ENCODE measurements around the gene TVP23B. TPM values are rescaled to one million over a fixed set of nuclear protein-coding genes. Genes with fewer than 3 reads are reported as not detected.
A peak's percentile ranks its signal among the peaks of the same experiment; 100 is the strongest.

Gene TVP23B
- total and polyA plus RNA-seq, 2 of the 13 experiments (the other 11 are each of a cell fraction or from before 2014, with no cell fraction given) = 45.1 to 66.5 TPM

DNA sequence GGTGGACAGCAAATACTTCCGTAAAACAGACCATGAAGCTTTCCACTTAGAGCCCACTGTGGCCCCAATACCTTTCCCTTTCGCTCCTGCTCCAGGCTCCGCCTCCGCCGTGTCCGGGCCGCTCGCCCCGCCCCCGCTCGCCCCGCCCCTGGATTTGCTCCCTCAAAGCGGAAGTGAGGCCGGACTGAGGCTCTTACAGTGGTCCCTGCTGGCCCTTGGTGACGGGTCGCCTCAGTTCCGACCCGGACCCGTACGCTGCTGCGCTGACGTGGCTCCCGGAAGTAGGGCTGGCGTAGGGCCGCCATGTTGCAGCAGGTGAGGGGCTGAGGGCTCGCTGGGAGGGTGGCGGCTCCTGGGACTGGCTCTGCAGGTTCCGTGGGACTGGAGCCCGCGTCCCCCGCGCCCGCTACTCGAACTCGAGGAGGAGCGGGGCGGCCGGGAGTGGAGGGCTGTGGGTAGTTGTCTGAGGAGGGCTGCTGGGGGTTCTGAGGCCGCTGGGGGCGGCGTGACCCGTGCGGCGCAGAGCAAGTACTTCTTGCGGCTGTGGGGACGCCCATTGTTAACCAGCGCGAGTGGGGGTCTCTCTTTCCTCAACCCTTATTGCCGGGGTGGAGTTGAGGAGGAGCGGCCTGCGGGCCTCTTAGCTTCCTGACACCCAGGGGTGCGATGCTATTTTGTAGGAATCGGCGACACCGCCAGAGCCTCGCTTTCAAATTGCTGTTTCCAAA is at the start of gene TVP23B (continued):
- TF ChIP-seq, protein P1, sequence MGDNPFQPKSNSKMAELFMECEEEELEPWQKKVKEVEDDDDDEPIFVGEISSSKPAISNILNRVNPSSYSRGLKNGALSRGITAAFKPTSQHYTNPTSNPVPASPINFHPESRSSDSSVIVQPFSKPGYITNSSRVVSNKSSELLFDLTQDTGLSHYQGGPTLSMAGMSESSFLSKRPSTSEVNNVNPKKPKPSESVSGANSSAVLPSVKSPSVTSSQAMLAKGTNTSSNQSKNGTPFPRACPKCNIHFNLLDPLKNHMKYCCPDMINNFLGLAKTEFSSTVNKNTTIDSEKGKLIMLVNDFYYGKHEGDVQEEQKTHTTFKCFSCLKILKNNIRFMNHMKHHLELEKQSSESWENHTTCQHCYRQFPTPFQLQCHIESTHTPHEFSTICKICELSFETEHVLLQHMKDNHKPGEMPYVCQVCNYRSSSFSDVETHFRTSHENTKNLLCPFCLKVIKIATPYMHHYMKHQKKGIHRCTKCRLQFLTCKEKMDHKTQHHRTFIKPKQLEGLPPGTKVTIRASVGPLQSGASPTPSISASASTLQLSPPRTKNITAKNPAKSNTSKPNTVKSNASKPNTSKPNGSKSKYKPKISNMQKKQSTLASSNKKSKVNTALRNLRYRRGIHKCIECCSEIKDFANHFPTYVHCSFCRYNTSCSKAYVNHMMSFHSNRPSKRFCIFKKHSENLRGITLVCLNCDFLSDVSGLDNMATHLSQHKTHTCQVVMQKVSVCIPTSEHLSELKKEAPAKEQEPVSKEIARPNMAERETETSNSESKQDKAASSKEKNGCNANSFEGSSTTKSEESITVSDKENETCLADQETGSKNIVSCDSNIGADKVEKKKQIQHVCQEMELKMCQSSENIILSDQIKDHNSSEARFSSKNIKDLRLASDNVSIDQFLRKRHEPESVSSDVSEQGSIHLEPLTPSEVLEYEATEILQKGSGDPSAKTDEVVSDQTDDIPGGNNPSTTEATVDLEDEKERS (CRISPR knock-in tag; IDR thresholded peaks at IDR 0.05) = 0 out of 2 replicates have a peak, but pooled peaks have one; percentile 28
- TF ChIP-seq, protein P2, sequence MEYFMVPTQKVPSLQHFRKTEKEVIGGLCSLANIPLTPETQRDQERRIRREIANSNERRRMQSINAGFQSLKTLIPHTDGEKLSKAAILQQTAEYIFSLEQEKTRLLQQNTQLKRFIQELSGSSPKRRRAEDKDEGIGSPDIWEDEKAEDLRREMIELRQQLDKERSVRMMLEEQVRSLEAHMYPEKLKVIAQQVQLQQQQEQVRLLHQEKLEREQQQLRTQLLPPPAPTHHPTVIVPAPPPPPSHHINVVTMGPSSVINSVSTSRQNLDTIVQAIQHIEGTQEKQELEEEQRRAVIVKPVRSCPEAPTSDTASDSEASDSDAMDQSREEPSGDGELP (IDR thresholded peaks at IDR 0.05; ENCODE audit: borderline replicate concordance, low read depth) = peak; percentile 47; the same call in 1 of the 2 replicates
- TF ChIP-seq TAF1 (CRISPR knock-in tag; IDR thresholded peaks at IDR 0.05) (peak; percentile 78), RXRA (CRISPR knock-in tag; IDR thresholded peaks at IDR 0.05) (peak; percentile 61), KDM4B (CRISPR knock-in tag; IDR thresholded peaks at IDR 0.05) (peak; percentile 68; the same call in 1 of the 2 replicates), SMAD3 (CRISPR knock-in tag; IDR thresholded peaks at IDR 0.05) (0 out of 2 replicates have a peak, but pooled peaks have one; percentile 42), ZNF589 (CRISPR knock-in tag; conservative IDR thresholded peaks at IDR 0.05) (0 out of 2 replicates have a peak, but pooled peaks have one; percentile 51), FOXK1 (CRISPR knock-in tag; IDR thresholded peaks at IDR 0.05; ENCODE audit: borderline replicate concordance, low read depth) (peak; percentile 68; the same call in 1 of the 2 replicates), FOSL2 (CRISPR knock-in tag; IDR thresholded peaks at IDR 0.05) (peak; percentile 69), CBX1 (IDR thresholded peaks at IDR 0.05; ENCODE audit: low read depth) (peak; percentile 93), KDM5A (IDR thresholded peaks at IDR 0.05; ENCODE audit: borderline replicate concordance, low read length) (peak; percentile 28; the same call in 1 of the 2 replicates), ATF1 (CRISPR knock-in tag; IDR thresholded peaks at IDR 0.05) (peak; percentile 75), MIER3 (CRISPR knock-in tag; IDR thresholded peaks at IDR 0.05; ENCODE audit: borderline replicate concordance) (peak; percentile 58; the same call in 1 of the 2 replicates), ASH2L (IDR thresholded peaks at IDR 0.05; ENCODE audit: insufficient read length, low read depth, low read length) (peak; percentile 27), DMAP1 (CRISPR knock-in tag; IDR thresholded peaks at IDR 0.05) (peak; percentile 97), ZNF350 (CRISPR knock-in tag; IDR thresholded peaks at IDR 0.05; ENCODE audit: borderline replicate concordance, low read depth) (peak; percentile 39; the same call in 1 of the 2 replicates)
- TF ChIP-seq, protein P3, sequence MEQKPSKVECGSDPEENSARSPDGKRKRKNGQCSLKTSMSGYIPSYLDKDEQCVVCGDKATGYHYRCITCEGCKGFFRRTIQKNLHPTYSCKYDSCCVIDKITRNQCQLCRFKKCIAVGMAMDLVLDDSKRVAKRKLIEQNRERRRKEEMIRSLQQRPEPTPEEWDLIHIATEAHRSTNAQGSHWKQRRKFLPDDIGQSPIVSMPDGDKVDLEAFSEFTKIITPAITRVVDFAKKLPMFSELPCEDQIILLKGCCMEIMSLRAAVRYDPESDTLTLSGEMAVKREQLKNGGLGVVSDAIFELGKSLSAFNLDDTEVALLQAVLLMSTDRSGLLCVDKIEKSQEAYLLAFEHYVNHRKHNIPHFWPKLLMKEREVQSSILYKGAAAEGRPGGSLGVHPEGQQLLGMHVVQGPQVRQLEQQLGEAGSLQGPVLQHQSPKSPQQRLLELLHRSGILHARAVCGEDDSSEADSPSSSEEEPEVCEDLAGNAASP (CRISPR knock-in tag; IDR thresholded peaks at IDR 0.05; ENCODE audit: borderline replicate concordance) = peak; percentile 45; the same call in 1 of the 2 replicates
- TF ChIP-seq, protein P4, sequence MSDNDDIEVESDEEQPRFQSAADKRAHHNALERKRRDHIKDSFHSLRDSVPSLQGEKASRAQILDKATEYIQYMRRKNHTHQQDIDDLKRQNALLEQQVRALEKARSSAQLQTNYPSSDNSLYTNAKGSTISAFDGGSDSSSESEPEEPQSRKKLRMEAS (IDR thresholded peaks at IDR 0.05) = peak; percentile 71
- TF ChIP-seq, protein P5, sequence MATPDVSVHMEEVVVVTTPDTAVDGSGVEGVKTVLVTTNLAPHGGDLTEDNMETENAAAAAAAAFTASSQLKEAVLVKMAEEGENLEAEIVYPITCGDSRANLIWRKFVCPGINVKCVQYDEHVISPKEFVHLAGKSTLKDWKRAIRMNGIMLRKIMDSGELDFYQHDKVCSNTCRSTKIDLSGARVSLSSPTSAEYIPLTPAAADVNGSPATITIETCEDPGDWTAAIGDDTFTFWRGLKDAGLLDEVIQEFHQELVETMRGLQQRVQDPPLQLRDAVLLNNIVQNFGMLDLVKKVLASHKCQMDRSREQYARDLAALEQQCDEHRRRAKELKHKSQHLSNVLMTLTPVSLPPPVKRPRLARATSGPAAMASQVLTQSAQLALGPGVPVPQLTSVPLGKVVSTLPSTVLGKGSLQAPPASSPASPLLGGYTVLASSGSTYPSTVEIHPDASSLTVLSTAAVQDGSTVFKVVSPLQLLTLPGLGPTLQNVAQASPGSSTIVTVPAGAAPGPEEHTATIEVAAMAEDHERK (CRISPR knock-in tag; IDR thresholded peaks at IDR 0.05; ENCODE audit: low read depth) = peak; percentile 92
- TF ChIP-seq, protein P6, sequence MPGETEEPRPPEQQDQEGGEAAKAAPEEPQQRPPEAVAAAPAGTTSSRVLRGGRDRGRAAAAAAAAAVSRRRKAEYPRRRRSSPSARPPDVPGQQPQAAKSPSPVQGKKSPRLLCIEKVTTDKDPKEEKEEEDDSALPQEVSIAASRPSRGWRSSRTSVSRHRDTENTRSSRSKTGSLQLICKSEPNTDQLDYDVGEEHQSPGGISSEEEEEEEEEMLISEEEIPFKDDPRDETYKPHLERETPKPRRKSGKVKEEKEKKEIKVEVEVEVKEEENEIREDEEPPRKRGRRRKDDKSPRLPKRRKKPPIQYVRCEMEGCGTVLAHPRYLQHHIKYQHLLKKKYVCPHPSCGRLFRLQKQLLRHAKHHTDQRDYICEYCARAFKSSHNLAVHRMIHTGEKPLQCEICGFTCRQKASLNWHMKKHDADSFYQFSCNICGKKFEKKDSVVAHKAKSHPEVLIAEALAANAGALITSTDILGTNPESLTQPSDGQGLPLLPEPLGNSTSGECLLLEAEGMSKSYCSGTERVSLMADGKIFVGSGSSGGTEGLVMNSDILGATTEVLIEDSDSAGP (CRISPR knock-in tag; IDR thresholded peaks at IDR 0.05; ENCODE audit: borderline replicate concordance) = peak; percentile 49; the same call in 1 of the 2 replicates
